ENCODE data around the gene NLRP9. TPM values are rescaled to one million over a fixed set of nuclear protein-coding genes. Genes with fewer than 3 reads are reported as not detected.
A peak's percentile ranks its signal among the peaks of the same experiment; 100 is the strongest.

NLRP9 gene
- total and polyA plus RNA-seq, 5 experiments from 2014 or later = not detected

DNA sequence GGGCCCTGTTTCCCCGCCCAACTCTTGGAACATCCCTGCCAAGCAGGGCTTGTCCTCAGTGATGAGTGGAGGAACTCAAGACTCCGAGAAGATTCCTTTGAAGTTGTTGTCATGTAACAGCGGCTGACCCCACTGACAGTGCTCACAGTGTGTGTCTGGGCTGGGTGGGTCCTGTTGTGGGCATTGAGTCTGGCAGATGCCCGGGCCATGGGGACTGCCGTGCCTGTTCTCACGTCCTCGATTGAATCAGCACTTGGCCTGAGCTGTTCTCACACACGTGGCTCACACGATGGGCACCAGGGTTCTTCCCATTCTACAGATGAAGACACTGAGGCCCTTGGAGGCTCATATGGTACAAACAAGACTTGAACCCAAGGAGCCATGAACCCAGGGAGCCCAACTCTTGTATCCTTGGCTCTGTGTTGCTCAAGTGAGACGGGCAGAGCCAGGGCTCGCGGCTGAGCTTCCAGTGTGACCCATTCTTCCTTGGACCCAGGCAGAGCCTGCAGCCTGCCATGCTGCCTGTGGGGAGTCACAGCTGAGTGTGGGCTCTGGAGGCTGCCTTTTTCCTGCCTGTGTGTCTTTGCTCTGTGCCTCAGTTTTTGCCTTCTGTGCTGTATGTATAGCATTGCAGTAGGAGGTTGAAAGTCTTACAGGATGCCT, 71.7 kb downstream of the NLRP9 start:
- Mint-ChIP-seq H3K27ac (peak overlapping the region in 2 of 10 donors; percentile 27 to 31), H3K4me3 (no peak overlapping the region), H3K9me3 (no peaks in the 10 kb centered on the region), H3K27me3 (no peaks in the 10 kb centered on the region), H3K36me3 (peaks cover 3 to 94% (median 10%) of the 10 kb centered on the region in 3 donors), H3K4me1 (peaks cover 25 to 69% (median 42%) of the 10 kb centered on the region in 4 donors)
- DNase-seq (no peak), ATAC-seq (no peak)
- POLR2A ChIA-PET = interaction anchor here (1.1 to 2.4 kb wide), 2 partner anchors 9 to 12 kb away, joined by 3 to 8 read pairs; partner anchors contain the start of gene U2AF2

DNA sequence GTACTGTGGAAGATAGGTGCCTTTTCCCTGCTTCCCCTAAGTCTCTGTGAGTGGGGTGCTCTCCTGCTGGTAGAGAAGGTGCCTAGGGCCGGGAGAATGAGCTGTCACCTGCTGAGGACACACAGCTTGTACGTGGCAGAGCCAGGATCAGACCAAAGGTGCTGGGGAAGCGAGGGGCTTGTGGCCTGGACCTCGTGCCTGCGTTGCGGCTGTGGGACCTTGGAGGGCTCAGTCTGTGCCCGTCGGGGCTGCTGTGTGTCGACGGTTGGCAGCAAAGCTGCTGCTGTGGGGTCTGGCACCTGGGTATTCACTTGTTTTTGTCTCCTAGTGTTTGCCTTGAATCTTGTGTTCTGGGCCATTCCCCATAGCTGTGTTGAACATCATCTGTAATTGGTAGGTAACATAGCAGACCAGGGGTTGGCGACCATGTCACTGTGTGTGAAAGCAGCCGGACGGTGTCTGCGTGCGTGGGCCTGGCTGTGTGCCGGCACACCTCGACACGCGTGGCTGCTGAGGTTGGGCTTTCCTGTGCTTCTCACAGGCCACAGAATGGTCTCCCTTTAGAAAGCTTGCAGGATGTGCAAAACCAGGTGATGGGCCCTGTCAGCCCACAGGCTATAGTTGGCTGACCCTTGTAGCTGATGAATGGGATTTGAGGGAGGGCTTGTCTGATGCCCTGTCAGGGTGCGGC, 74.2 kb downstream of the NLRP9 start:
- DNase-seq (no peak), ATAC-seq (no peak)
- no peaks in the 10 kb centered on the region for H3K9me3 Mint-ChIP-seq
- H3K4me3 Mint-ChIP-seq = peak overlapping the region in 1 of 10 donors; percentile 45
- peaks cover 21 to 63% (median 37%) of the 10 kb centered on the region in 4 donors for H3K4me1 Mint-ChIP-seq
- peaks cover 3 to 89% (median 10%) of the 10 kb centered on the region in 3 donors for H3K36me3 Mint-ChIP-seq
- no peaks in the 10 kb centered on the region for H3K27me3 Mint-ChIP-seq
- POLR2A ChIA-PET = interaction anchor here (2.0 kb wide), 1 partner anchor 9 kb away, joined by 6 read pairs; the partner anchor contains the start of gene U2AF2
- H3K27ac Mint-ChIP-seq = peak overlapping the region in 3 of 10 donors; percentile 24 to 67 (median 51)

DNA sequence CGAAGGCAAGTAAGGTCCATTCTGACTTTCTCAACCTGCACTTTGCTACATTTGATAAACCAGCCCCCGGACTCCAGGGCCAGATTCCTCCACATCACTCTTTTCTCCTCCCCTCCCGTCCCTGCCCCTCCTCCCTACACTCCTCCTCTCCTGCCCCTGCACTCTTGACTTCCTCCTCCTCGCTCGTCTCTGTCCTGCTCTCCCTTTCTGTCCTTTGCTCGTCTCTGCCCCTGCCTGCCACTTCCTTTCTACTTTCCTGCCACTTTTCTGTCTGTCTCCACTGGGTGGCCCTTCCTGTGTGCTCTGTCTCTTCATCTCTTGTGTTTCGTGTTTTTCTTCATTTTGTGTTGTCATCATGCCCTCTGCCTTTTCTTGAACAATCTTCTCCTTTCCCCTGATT, 76.4 kb downstream of the NLRP9 start:
- Mint-ChIP-seq H3K27ac (peak overlapping the region in 6 of 10 donors; percentile 4 to 87 (median 70)), H3K36me3 (peaks cover 3 to 73% (median 10%) of the 10 kb centered on the region in 3 donors), H3K4me1 (peaks cover 28 to 69% (median 53%) of the 10 kb centered on the region in 4 donors), H3K27me3 (no peaks in the 10 kb centered on the region), H3K4me3 (peak overlapping the region in 4 of 10 donors; percentile 1 to 36 (median 20)), H3K9me3 (no peaks in the 10 kb centered on the region)
- ATAC-seq = no peak
- no peak for DNase-seq
- POLR2A ChIA-PET = interaction anchor here (0.6 kb wide), 1 partner anchor 215 kb away, joined by 9 read pairs; no protein-coding TSS in a partner anchor

DNA sequence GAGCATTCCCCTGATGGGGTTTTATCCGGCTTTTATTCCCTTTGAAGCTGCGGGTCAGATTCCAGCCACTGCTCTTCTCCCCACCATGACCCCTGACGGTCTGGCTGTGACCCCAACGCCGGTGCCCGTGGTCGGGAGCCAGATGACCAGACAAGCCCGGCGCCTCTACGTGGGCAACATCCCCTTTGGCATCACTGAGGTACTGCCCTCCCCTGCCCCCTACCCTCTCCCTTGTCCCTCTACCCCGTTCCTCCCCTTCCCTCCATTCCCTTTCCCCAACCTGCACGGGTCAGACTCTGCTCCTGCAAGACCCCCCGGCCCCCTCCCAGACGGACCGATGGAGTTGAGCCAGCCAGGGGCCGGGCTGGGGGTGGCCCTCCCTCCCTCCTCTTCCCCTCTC, 77.2 kb downstream of the NLRP9 start:
- POLR2A ChIA-PET = no interaction called here
- no peak overlapping the region for H3K4me3 Mint-ChIP-seq
- H3K27me3 Mint-ChIP-seq = no peaks in the 10 kb centered on the region
- ATAC-seq (no peak), DNase-seq (no peak)
- H3K36me3 Mint-ChIP-seq = peaks cover 3 to 65% (median 6%) of the 10 kb centered on the region in 3 donors
- H3K4me1 Mint-ChIP-seq = peaks cover 30 to 73% (median 61%) of the 10 kb centered on the region in 4 donors
- H3K27ac Mint-ChIP-seq = peak overlapping the region in 2 of 10 donors; percentile 45 to 49
- no peaks in the 10 kb centered on the region for H3K9me3 Mint-ChIP-seq

DNA sequence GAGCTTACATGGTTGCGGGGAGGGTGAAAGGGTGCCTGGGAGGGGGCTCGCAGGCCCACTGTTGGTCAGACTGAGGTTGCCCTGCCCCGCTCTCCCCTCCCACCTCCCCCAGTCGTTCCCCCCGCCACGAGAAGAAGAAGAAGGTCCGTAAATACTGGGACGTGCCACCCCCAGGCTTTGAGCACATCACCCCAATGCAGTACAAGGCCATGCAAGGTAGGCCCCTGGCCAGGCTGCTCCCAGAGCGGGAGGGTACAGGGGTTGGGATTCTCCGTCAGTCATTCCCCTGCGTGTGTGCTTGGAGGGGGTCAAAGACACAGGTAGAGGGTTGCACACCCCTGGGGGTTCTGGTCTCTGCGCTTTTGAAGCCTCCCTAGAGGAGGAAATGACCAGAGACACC, 77.8 kb downstream of the NLRP9 start:
- POLR2A ChIA-PET = no interaction called here

DNA sequence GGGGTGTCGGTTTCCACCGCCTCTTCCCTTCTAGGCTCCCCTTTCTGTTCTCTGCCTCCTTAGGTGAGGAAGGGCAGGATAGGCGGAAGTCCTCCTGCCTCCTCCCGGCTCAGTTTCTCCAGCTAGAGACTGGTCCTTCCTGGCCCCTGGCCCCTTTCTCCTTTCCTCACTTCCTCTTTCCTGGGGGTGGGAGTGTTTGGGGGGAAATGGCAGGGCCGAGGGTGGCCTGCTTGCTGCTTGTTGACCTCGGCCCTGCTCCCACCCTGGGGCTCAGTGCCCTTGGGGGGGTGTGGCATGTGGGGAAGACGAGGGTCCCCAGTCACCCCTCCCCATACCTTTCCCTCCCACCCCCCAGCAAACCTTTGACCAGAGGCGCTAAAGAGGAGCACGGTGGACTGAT, 78.4 kb downstream of the NLRP9 start:
- Mint-ChIP-seq H3K27me3 (no peaks in the 10 kb centered on the region), H3K9me3 (no peaks in the 10 kb centered on the region), H3K36me3 (peaks cover 3 to 56% (median 6%) of the 10 kb centered on the region in 3 donors), H3K4me3 (peak overlapping the region in 9 of 10 donors; percentile 16 to 88 (median 62)), H3K4me1 (peaks cover 35 to 73% (median 63%) of the 10 kb centered on the region in 4 donors), H3K27ac (peak overlapping the region in 8 of 10 donors; percentile 45 to 72 (median 54))
- DNase-seq = no peak
- no peak for ATAC-seq
- POLR2A ChIA-PET = no interaction called here

More for the DNA sequence above, 77.8 kb downstream of the NLRP9 start:
- Mint-ChIP-seq H3K9me3 (no peaks in the 10 kb centered on the region), H3K27me3 (no peaks in the 10 kb centered on the region), H3K36me3 (peaks cover 3 to 59% (median 6%) of the 10 kb centered on the region in 3 donors), H3K4me1 (peaks cover 35 to 73% (median 65%) of the 10 kb centered on the region in 4 donors), H3K27ac (peak overlapping the region in 3 of 10 donors; percentile 40 to 64 (median 45)), H3K4me3 (peak overlapping the region in 1 of 10 donors; percentile 45)
- ATAC-seq (no peak), DNase-seq (no peak)

DNA sequence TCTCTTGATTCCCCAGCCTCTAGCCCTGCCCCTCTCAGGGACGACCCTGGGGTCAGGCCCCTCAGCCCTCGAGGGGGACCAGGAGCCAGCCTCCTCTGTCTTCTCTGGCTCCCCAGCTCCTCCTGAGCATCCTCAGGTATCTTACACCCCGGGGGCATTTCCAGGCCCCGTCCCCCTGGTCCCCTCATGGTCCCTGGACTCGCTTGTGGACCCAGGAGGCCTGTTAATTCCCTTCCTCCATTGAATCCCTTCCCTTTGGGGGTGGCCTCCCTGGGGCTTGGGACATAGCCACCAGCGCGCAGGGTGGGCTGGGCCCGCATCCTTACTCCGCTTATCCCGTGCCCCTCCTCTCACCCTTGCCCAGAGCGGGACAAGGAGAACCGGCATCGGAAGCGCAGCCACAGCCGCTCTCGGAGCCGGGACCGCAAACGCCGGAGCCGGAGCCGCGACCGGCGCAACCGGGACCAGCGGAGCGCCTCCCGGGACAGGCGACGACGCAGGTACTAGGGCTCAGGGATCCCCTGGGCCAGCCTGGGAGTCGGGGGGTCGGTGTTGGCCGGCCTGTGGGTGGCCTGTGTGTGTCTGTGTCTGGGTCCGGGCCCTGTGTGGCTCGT, 79.2 kb downstream of the NLRP9 start:
- peaks cover 36 to 73% (median 62%) of the 10 kb centered on the region in 4 donors for H3K4me1 Mint-ChIP-seq
- ATAC-seq (no peak), DNase-seq (no peak)
- H3K27ac Mint-ChIP-seq = peak overlapping the region in 6 of 10 donors; percentile 28 to 67 (median 54)
- peaks cover 3 to 47% (median 9%) of the 10 kb centered on the region in 3 donors for H3K36me3 Mint-ChIP-seq
- POLR2A ChIA-PET = interaction anchor here (0.7 to 1.6 kb wide), 4 partner anchors 9 to 182 kb away, joined by 3 to 5 read pairs (median 4); partner anchors contain the start of gene ZNF628
- no peaks in the 10 kb centered on the region for H3K27me3 Mint-ChIP-seq
- no peaks in the 10 kb centered on the region for H3K9me3 Mint-ChIP-seq
- peak overlapping the region in 7 of 10 donors; percentile 22 to 88 (median 63) for H3K4me3 Mint-ChIP-seq

Other genes with a start within 250 kb of the NLRP9 start
- 1 to 10 TPM; 1.3 to 1.4 TPM for gene SSC5D, start 250.0 kb downstream of the NLRP9 start, total RNA-seq
- gene SSC5D, start 250.0 kb downstream of the NLRP9 start, polyA plus RNA-seq = under 1 TPM in 2 of 3 donors, not detected in 1; 0.02 to 0.11 TPM
- not detected for gene SBK2, start 201.3 kb downstream of the NLRP9 start, total RNA-seq
- not detected for gene SBK2, start 201.3 kb downstream of the NLRP9 start, polyA plus RNA-seq
- gene SBK3, start 192.9 kb downstream of the NLRP9 start, total RNA-seq = not detected
- gene SBK3, start 192.9 kb downstream of the NLRP9 start, polyA plus RNA-seq = not detected
- gene ZNF579, start 157.6 kb downstream of the NLRP9 start, total RNA-seq = 10 to 100 TPM in 1 of 2 experiments, 1 to 10 TPM in 1; 9.8 to 10.2 TPM
- under 1 TPM; 0.16 to 0.39 (median 0.20) TPM for gene ZNF579, start 157.6 kb downstream of the NLRP9 start, polyA plus RNA-seq
- gene FIZ1, start 138.9 kb downstream of the NLRP9 start, total RNA-seq = 10 to 100 TPM; 19.0 to 22.0 TPM
- gene FIZ1, start 138.9 kb downstream of the NLRP9 start, polyA plus RNA-seq = 1 to 10 TPM; 2.8 to 5.4 (median 3.4) TPM
- 10 to 100 TPM; 19.1 to 20.7 TPM for gene ZNF524, start 138.1 kb downstream of the NLRP9 start, total RNA-seq
- 10 to 100 TPM; 21.5 to 31.6 (median 23.6) TPM for gene ZNF524, start 138.1 kb downstream of the NLRP9 start, polyA plus RNA-seq
- 10 to 100 TPM; 21.6 to 24.4 TPM for gene ZNF865, start 132.8 kb downstream of the NLRP9 start, total RNA-seq
- gene ZNF865, start 132.8 kb downstream of the NLRP9 start, polyA plus RNA-seq = under 1 TPM in 2 of 3 donors, not detected in 1; 0.22 to 0.33 TPM
- gene ZNF784, start 113.8 kb downstream of the NLRP9 start, total RNA-seq = 1 to 10 TPM; 8.1 to 9.2 TPM
- gene ZNF784, start 113.8 kb downstream of the NLRP9 start, polyA plus RNA-seq = 1 to 10 TPM in 2 of 3 donors, under 1 TPM in 1; 0.64 to 1.4 (median 1.1) TPM
- gene ZNF580, start 97.4 kb downstream of the NLRP9 start, total RNA-seq = 100 to 1,000 TPM; 110 to 111 TPM
- gene ZNF580, start 97.4 kb downstream of the NLRP9 start, polyA plus RNA-seq = 10 to 100 TPM; 15.3 to 21.7 (median 20.3) TPM
- gene ZNF581, start 94.8 kb downstream of the NLRP9 start, total RNA-seq = 10 to 100 TPM; 33.8 to 36.3 TPM
- 10 to 100 TPM; 21.2 to 35.9 (median 34.9) TPM for gene ZNF581, start 94.8 kb downstream of the NLRP9 start, polyA plus RNA-seq
- gene CCDC106, start 90.2 kb downstream of the NLRP9 start, total RNA-seq = 1 to 10 TPM; 5.3 to 8.3 TPM
- gene CCDC106, start 90.2 kb downstream of the NLRP9 start, polyA plus RNA-seq = 1 to 10 TPM; 2.6 to 4.4 (median 4.3) TPM
- 100 to 1,000 TPM; 284 to 289 TPM for gene U2AF2, start 83.4 kb downstream of the NLRP9 start, total RNA-seq
- 10 to 100 TPM in 1 of 3 donors, 1 to 10 TPM in 2; 6.6 to 10.6 (median 8.1) TPM for gene U2AF2, start 83.4 kb downstream of the NLRP9 start, polyA plus RNA-seq
- 10 to 100 TPM; 49.5 to 52.2 TPM for gene EPN1, start 63.2 kb downstream of the NLRP9 start, total RNA-seq
- gene EPN1, start 63.2 kb downstream of the NLRP9 start, polyA plus RNA-seq = 10 to 100 TPM in 1 of 3 donors, 1 to 10 TPM in 2; 5.5 to 15.8 (median 7.5) TPM
- gene RFPL4A, start 20.7 kb upstream of the NLRP9 start, total RNA-seq = not detected
- not detected for gene RFPL4A, start 20.7 kb upstream of the NLRP9 start, polyA plus RNA-seq
- gene RFPL4AL1, start 30.7 kb upstream of the NLRP9 start, total RNA-seq = not detected
- gene RFPL4AL1, start 30.7 kb upstream of the NLRP9 start, polyA plus RNA-seq = not detected
- not detected for gene NLRP11, start 93.6 kb upstream of the NLRP9 start, total RNA-seq
- not detected for gene NLRP11, start 93.6 kb upstream of the NLRP9 start, polyA plus RNA-seq
- not detected for gene NLRP4, start 98.1 kb upstream of the NLRP9 start, total RNA-seq
- gene NLRP4, start 98.1 kb upstream of the NLRP9 start, polyA plus RNA-seq = not detected
- gene NLRP13, start 193.9 kb upstream of the NLRP9 start, total RNA-seq = not detected
- not detected for gene NLRP13, start 193.9 kb upstream of the NLRP9 start, polyA plus RNA-seq
- not detected for gene NLRP8, start 209.4 kb upstream of the NLRP9 start, total RNA-seq
- not detected for gene NLRP8, start 209.4 kb upstream of the NLRP9 start, polyA plus RNA-seq
- not detected for gene NLRP5, start 248.4 kb upstream of the NLRP9 start, total RNA-seq
- not detected for gene NLRP5, start 248.4 kb upstream of the NLRP9 start, polyA plus RNA-seq